AG10803 (cell line): ENCODE data around the gene HOXA11.
A peak's percentile ranks its signal among the peaks of the same experiment; 100 is the strongest.

Experiments
- DNase-seq: peaks from one replicate; pipeline ENCODE4 v3.0.0; 2010; ENCODE audit warnings: low read depth
- H3K4me3 ChIP-seq: 2 replicates; pipeline ENCODE4 v1.5.1; 2011; ENCODE audit warnings: mild to moderate bottlenecking, low read length, control low read depth
- CTCF ChIP-seq: conservative IDR thresholded peaks from 2 replicates; pipeline ENCODE4 v1.5.1; 2011; ENCODE audit warnings: mild to moderate bottlenecking, low read length, control low read depth, inconsistent platforms

Gene HOXA11

DNA sequence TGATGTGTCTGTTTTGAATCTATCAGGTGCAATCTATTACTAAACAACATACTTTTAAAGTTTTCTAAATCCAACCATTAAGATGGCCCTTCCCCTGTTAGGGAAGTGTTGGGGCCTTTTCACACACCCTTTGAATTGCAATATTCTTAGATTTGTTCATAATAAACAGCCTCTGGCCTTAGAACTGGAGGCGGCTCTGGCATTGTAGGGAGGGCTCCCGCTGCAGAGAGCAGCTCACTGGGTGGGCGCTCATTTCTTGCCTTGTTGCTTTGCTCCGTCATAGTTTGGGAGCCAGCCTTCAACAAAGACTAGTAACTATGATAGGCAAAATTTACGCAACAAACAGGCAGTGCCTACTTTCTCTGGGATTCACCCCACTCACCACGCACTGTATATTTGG, 6.7 kb downstream of the HOXA11 start:
- peak; percentile 70 for DNase-seq
- H3K4me3 ChIP-seq, result peak overlapping the region; percentile 87

DNA sequence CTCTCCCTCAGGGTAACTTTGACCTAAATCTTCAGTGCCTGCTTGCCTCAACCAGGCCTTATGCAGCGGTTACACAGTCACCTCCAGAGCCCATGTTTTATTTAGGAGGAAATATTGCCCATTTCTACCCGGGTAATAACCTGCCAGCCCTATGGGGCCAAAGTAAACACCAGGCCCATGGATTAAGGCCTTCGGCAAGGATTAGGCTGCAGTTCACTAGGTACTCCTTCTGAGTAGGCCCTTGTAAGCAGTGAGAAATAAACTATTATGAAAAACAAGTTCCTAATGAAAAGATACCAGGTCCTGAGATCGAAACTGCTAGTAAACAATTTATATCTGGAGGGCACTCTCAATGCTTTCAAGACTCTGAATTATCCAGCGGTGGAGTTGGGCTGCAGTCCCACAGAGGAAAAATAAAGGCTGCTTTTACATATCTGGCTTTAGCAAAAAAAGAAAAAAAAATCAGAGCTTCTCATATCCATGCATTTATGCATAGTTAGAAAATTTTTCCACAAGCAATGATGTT, 7.2 kb downstream of the HOXA11 start:
- H3K4me3 ChIP-seq, result peak overlapping the region; percentile 87
- no peak for DNase-seq
- no peak for TF ChIP-seq CTCF

More for the DNA sequence above, 6.7 kb downstream of the HOXA11 start:
- no peak for TF ChIP-seq CTCF

GRCh38 chr7:27176962-27177794, 7.9 kb downstream of the HOXA11 start:
- H3K4me3 ChIP-seq, result peak overlapping the region; percentile 87
- no peak for DNase-seq
- TF ChIP-seq CTCF, result no peak

GRCh38 chr7:27176524-27176845, 8.5 kb downstream of the HOXA11 start:
- no peak for DNase-seq
- H3K4me3 ChIP-seq, result peak overlapping the region; percentile 87
- TF ChIP-seq CTCF, result no peak; the same call in 1 of the 2 replicates

DNA sequence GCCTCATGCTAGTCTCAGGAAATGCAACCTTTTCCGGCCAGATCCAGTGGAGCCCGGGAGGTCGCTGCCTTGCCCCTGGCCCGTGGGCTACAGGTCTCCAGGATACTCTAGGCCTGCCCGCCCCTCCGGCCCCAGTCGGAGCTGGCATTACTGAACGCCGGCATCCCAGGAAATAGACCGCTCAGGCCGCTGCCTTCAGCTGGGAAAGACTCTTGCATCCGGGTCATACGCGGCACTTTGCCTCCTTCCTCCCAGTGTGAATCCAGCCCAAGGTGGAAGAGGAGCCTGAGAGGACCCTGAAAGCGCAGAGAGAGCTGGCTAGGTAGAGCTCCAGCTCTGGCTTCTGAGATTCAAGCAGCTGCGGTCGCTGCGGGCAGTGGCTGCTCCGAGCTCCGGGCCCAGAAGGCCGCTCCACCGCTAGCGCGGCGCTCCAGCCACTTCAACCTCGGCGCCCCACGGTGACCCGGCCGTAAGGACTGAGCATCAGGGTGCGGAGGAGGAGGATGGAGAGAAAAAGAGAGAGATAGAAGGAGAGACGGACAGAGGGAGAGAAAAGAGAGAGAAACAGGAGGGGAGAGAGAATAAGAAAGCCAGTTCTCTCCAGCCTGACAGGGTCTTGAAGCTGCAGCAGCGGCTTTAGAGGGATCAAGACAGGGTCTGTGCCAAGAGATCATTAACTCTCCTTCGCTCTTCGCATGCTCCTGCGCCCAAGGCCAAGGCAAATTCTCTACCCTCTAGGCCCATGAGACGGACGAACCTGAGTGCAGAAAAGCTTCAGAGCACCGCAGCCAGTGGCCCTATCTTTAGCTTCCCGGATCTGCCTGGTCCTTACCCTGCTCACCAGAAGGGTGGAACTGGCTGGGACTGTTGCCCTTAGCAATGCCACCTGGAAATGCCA, 9.2 kb downstream of the HOXA11 start:
- no peak for TF ChIP-seq CTCF
- peak overlapping the region; percentile 87 for H3K4me3 ChIP-seq
- DNase-seq, result no peak

- no peak for TF ChIP-seq CTCF
- no peak for DNase-seq
- peak overlapping the region; percentile 87 for H3K4me3 ChIP-seq
Measured at GRCh38 chr7:27174874-27175625, 10.0 kb downstream of the HOXA11 start.
